Gastroesophageal sphincter (tissue), 3 donors: ENCODE data around the gene OR8D4.

ENCODE experiments used
- POLR2A ChIP-seq, 2 donors: fragments of 450-650 bp; IDR thresholded peaks; one replicate each; pipeline ENCODE4 v1.6.1; 2017; ENCODE audit warnings: antibody characterized with exemption in 2 of 2, mild to moderate bottlenecking in 2 of 2, moderate library complexity in 1 of 2
- POLR2AphosphoS5 ChIP-seq: sonication (generic); formaldehyde crosslinking; IDR thresholded peaks from one replicate; pipeline ENCODE4 v1.6.1; 2017; ENCODE audit warnings: antibody characterized with exemption
- TF ChIP-seq, protein P1 (sequence below), 4 experiments: fragments of 200-600 bp in 2 of 4; fragments of 450-650 bp in 2 of 4; sonication (generic) in 1 of 4; IDR thresholded peaks; one replicate each; pipeline ENCODE4 v1.5.1; 2017 to 2019; ENCODE audit warnings: antibody characterized with exemption in 4 of 4, mild to moderate bottlenecking in 2 of 4, moderate library complexity in 2 of 4

DNA sequence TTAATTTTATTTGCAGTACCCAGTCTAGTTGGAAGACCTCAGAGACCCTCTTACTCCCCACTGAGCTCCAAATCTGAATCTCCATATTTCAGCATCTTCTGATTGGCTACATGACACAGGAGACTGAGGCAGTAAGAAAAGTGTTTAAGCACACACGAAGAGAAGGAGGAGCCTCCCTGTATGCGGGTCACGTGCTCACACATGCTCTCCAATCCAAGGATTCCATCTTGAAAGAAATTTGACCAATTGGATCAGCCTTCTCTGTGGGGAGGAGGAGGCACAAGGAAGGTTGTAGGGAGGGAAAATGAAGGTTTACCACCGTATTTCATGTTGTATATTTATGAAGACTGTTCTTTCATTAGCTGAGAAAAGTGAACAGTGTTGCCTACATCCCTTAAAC is 40.4 kb downstream of the OR8D4 start:
- TF ChIP-seq, protein P1, sequence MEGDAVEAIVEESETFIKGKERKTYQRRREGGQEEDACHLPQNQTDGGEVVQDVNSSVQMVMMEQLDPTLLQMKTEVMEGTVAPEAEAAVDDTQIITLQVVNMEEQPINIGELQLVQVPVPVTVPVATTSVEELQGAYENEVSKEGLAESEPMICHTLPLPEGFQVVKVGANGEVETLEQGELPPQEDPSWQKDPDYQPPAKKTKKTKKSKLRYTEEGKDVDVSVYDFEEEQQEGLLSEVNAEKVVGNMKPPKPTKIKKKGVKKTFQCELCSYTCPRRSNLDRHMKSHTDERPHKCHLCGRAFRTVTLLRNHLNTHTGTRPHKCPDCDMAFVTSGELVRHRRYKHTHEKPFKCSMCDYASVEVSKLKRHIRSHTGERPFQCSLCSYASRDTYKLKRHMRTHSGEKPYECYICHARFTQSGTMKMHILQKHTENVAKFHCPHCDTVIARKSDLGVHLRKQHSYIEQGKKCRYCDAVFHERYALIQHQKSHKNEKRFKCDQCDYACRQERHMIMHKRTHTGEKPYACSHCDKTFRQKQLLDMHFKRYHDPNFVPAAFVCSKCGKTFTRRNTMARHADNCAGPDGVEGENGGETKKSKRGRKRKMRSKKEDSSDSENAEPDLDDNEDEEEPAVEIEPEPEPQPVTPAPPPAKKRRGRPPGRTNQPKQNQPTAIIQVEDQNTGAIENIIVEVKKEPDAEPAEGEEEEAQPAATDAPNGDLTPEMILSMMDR (IDR thresholded peaks at IDR 0.05): no peak
- TF ChIP-seq POLR2A (IDR thresholded peaks at IDR 0.05) (no peak), POLR2AphosphoS5 (no peak)
